Stomach smooth muscle (tissue), 2 donors: Measurements from ENCODE around the gene RP2.

ENCODE experiments used
- H3K27ac ChIP-seq: one replicate; pipeline ENCODE4 v1.7.0; 2013; ENCODE audit warnings: mild to moderate bottlenecking, low read length, inconsistent platforms
- H3K27me3 ChIP-seq, 2 donors: one replicate each; pipeline ENCODE4 v1.7.0; 2013; ENCODE audit warnings: low read length in 2 of 2; ENCODE audit not compliant: insufficient read depth in 2 of 2, control insufficient read depth in 1 of 2
- H3K36me3 ChIP-seq, 2 donors: one replicate each; pipeline ENCODE4 v1.7.0; 2013; ENCODE audit warnings: low read length in 2 of 2; ENCODE audit not compliant: control insufficient read depth in 2 of 2, insufficient read depth in 2 of 2
- H3K4me1 ChIP-seq: one replicate; pipeline ENCODE4 v1.7.0; 2013; ENCODE audit warnings: low read length; ENCODE audit not compliant: control insufficient read depth, insufficient read depth
- H3K4me3 ChIP-seq, 2 donors: one replicate each; pipeline ENCODE4 v1.7.0; 2013; ENCODE audit warnings: low read length in 2 of 2
- H3K9ac ChIP-seq, 2 donors: one replicate each; pipeline ENCODE4 v1.7.0; 2013; ENCODE audit warnings: low read length in 2 of 2, mild to moderate bottlenecking in 1 of 2
- H3K9me3 ChIP-seq, 2 donors: one replicate each; pipeline ENCODE4 v1.7.0; 2013; ENCODE audit warnings: low read length in 2 of 2; ENCODE audit not compliant: control insufficient read depth in 2 of 2
- donor health status: healthy.
- donor health status: Pancreatic carcinoma.

The RP2 gene

GRCh38 chrX:46882266-46882665 is 45.4 kb downstream of the RP2 start:
- no peaks in the 10 kb centered on the region for H3K9me3 ChIP-seq
- no peak overlapping the region for H3K27ac ChIP-seq
- no peak overlapping the region for H3K4me3 ChIP-seq
- H3K4me1 ChIP-seq, result no peaks in the 10 kb centered on the region
- no peak overlapping the region for H3K9ac ChIP-seq
- no peaks in the 10 kb centered on the region for H3K27me3 ChIP-seq
- H3K36me3 ChIP-seq, result no peaks in the 10 kb centered on the region

DNA sequence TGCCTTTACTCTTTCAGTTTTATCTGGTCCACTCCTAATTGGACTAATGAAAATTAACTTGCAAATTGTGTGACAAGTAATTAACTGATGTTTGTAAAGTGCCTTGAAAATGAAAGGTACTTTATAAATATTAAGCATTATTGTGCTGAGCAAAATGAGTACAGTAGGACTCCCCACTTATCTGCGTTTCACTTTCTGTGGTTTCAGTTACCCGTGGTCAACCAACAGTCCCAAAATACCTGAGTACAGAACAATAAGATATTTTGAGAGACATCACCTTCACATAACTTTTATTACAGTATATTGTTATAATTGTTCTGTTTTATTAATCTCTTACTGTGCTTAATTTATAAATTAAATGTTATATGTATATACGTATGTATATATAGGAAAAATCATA is 48.0 kb downstream of the RP2 start:
- H3K36me3 ChIP-seq, result no peaks in the 10 kb centered on the region
- H3K27ac ChIP-seq, result no peak overlapping the region
- H3K27me3 ChIP-seq, result no peaks in the 10 kb centered on the region
- no peaks in the 10 kb centered on the region for H3K4me1 ChIP-seq
- no peaks in the 10 kb centered on the region for H3K9me3 ChIP-seq
- H3K4me3 ChIP-seq, result no peak overlapping the region
- H3K9ac ChIP-seq, result no peak overlapping the region

DNA sequence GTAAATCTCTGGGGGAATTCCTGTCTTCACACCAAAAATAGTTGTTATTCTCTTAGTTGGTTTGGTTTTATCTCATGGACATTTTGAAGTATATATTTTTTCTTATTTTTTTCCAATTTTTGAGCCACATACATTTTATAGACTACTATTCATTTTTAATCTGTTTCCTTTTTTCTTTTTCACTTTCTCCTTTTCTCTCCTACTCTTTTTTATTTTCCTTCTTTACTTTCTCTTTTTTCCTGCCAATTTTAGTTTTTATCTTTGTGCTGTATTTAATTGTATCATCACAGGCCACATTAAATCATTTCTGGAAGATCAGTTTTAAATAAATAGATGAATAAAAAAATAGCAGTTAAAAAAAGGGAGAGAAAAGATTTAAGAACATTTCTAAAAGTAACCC is 61.4 kb downstream of the RP2 start:
- no peak overlapping the region for H3K4me3 ChIP-seq
- peaks cover 0 to 5% of the 10 kb centered on the region in 2 donors for H3K27me3 ChIP-seq
- no peak overlapping the region for H3K27ac ChIP-seq
- no peaks in the 10 kb centered on the region for H3K9me3 ChIP-seq
- no peaks in the 10 kb centered on the region for H3K36me3 ChIP-seq
- no peak overlapping the region for H3K9ac ChIP-seq
- no peaks in the 10 kb centered on the region for H3K4me1 ChIP-seq

DNA sequence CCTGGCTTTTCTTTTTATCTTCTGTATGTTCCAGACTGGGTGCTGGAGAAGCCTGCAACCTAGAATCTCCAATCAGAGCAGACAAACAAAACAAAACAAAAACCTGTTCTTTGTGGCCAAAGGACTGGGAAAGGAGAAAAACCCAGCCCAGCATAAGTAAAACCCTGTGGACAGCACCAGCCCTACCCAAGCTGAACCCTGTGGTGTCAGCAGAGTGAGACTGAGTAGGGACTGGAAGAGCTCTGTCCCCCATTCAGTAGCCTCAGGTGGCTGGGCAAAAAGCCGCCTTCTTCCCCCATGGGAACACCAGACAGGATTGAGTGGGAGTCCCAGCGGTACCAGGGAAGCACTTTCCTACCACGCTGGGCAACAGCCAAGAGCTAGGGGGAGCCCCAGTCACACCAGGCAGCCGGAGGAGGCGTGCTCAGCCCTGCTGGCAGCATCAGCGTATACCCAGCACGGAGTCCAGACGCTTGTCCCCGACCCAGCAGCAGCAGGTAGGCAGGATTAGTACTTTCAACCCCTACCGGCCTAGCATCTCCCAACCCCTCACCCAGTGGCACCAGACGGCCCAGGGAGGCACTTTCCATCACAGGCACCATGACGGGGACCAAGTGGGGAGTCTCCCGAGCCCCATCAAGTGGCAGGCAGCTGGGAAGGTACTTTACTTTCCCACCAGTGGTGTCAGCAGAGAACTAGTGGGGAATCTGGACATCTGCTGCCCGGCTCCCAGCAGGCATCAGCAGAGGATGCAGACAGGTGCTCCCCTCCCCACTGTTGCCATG is 66.8 kb downstream of the RP2 start:
- H3K4me3 ChIP-seq, result peak overlapping the region; percentile 71 to 75
- no peaks in the 10 kb centered on the region for H3K36me3 ChIP-seq
- H3K27ac ChIP-seq, result no peak overlapping the region
- no peak overlapping the region for H3K9ac ChIP-seq
- H3K27me3 ChIP-seq, result peaks cover 0 to 8% of the 10 kb centered on the region in 2 donors
- no peaks in the 10 kb centered on the region for H3K4me1 ChIP-seq
- no peaks in the 10 kb centered on the region for H3K9me3 ChIP-seq

DNA sequence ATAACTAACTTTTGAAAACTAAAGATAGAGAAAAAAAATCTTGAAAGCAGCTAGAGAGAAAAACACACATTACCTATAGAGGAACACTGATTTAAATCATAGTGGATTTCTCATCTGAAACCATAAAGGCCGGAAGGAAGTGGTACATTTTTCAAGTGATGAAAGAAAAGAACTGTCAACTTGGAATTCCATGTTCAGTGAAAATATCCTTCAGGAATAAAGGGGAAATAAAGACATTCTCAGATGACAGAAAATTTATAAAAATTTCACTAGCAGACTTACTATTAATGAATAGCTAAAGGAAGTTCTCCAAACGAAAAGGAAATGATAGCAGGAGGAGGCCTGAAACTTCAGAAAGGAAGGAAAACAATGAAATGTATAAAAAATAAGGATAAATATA is 67.8 kb downstream of the RP2 start:
- H3K27me3 ChIP-seq, result peaks cover 0 to 6% of the 10 kb centered on the region in 2 donors
- no peak overlapping the region for H3K4me3 ChIP-seq
- no peaks in the 10 kb centered on the region for H3K9me3 ChIP-seq
- no peaks in the 10 kb centered on the region for H3K4me1 ChIP-seq
- H3K9ac ChIP-seq, result no peak overlapping the region
- H3K27ac ChIP-seq, result no peak overlapping the region
- H3K36me3 ChIP-seq, result no peaks in the 10 kb centered on the region

DNA sequence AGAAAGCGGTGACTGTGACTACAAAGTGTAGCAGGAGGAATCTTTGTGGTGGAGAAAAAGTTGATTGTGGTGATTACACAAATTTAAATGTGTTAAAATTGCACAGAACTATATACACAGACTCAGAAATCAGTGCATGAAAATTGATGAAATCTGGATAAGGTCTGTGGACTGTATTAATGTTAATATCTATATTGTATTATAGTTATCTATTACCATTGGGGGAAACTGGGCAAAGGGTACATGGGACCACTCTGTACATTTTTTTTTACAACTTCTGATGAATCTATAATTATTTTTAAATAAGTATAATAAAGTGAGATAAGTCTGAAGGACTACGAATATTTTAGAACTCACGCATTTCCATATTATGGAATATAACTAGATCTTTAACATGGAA is 73.6 kb downstream of the RP2 start:
- Histone ChIP-seq H3K27ac (no peak overlapping the region), H3K9me3 (no peaks in the 10 kb centered on the region), H3K4me1 (peaks cover 4% of the 10 kb centered on the region), H3K36me3 (no peaks in the 10 kb centered on the region), H3K9ac (no peak overlapping the region), H3K4me3 (no peak overlapping the region), H3K27me3 (peaks cover 0 to 2% of the 10 kb centered on the region in 2 donors)

- Histone ChIP-seq H3K4me3 (peak within 1 kb of the TSS; percentile 62 to 72), H3K27me3 (peaks cover 0 to 2% of the 10 kb centered on the region in 2 donors), H3K36me3 (no peaks in the 10 kb centered on the region), H3K27ac (no peak within 1 kb of the TSS), H3K9me3 (no peaks in the 10 kb centered on the region), H3K4me1 (peaks cover 4% of the 10 kb centered on the region), H3K9ac (peak within 1 kb of the TSS in 1 of 2 donors; percentile 38)
Observed at GRCh38 chrX:46912098-46912602, 75.3 kb downstream of the RP2 start, which contains the start of gene JADE3. Gene JADE3 (plus strand): TSS chrX:46912421. CDS start chrX:46984895, 72,474 bp downstream.

DNA sequence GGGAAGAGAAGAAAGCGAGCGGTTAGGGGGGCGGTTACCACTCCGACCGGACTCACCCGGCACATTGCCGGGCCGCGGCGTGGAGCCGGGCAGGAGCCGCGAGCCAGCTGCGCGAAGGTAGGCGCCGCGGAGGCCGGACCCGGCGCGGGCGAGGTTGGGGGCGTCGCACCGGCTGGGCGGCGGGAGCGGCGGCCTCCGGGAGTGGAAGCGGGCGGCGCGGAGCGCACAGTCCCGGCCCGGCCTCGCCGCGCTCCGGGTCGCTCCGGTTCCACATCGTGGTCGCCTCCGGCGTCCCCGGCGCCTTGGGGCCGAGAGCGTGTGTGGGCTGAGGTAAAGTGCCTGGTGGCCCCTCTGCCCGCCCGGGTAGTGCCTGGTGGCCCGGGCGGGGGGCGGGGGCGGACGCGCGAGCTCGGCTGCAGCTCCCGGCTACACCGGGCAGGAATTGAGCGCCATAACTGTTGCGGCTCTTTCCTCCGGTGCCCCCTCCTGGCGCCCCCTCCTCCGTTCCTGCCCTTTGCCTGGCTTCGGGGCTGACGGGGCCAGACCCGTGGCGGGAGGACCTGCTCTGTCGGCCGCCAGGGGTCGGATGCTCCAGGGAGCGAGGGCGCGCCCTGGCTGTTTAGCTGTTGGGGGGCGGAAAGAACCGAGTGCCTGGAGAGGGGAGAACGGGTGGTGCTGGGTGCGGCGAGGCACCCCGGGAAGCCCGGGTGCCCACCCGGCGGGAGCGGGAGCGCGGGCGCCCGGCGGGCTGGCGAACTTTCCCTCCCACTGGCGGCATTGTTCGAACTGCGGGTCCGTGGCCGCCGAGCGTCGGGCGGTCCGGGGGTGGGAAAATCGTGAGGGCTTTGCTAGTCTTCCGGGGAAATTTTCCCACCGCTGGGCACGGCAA is 76.0 kb downstream of the RP2 start:
- no peaks in the 10 kb centered on the region for H3K36me3 ChIP-seq
- H3K27me3 ChIP-seq, result peaks cover 0 to 3% of the 10 kb centered on the region in 2 donors
- peaks cover 4% of the 10 kb centered on the region for H3K4me1 ChIP-seq
- H3K27ac ChIP-seq, result no peak overlapping the region
- H3K9me3 ChIP-seq, result no peaks in the 10 kb centered on the region
- H3K4me3 ChIP-seq, result peak overlapping the region; percentile 62 to 72
- H3K9ac ChIP-seq, result peak overlapping the region in 1 of 2 donors; percentile 38

- H3K4me1 ChIP-seq, result peaks cover 4% of the 10 kb centered on the region
- H3K36me3 ChIP-seq, result no peaks in the 10 kb centered on the region
- no peaks in the 10 kb centered on the region for H3K9me3 ChIP-seq
- H3K27me3 ChIP-seq, result peaks cover 0 to 3% of the 10 kb centered on the region in 2 donors
- peak overlapping the region; percentile 62 to 72 for H3K4me3 ChIP-seq
- peak overlapping the region; percentile 21 to 38 for H3K9ac ChIP-seq
- H3K27ac ChIP-seq, result no peak overlapping the region
Observed at GRCh38 chrX:46913667-46914066, 76.8 kb downstream of the RP2 start.

DNA sequence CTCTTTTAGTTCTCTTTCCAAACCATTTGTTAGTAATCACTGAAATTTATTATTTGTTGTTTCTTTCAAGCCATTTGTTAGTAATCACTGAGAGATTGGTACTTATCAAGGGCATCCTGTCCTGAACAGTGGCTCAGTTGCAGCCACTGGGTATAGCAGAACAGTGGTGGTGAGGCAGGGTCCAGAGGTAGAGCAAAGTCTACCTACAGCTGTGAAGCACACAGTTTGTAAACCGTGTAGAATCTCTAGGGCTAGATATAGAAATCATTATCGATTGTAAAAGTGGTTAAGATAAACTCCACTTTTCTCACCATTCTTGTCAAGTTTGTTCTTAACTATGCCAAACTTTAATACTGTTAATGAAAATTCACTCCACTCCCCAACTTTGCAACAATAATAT is 79.4 kb downstream of the RP2 start:
- H3K4me1 ChIP-seq, result peaks cover 4% of the 10 kb centered on the region
- H3K4me3 ChIP-seq, result no peak overlapping the region
- no peak overlapping the region for H3K9ac ChIP-seq
- peaks cover 0 to 3% of the 10 kb centered on the region in 2 donors for H3K27me3 ChIP-seq
- H3K27ac ChIP-seq, result no peak overlapping the region
- peaks cover 0 to 5% of the 10 kb centered on the region in 2 donors for H3K9me3 ChIP-seq
- H3K36me3 ChIP-seq, result no peaks in the 10 kb centered on the region
